H1 (cell line): ENCODE results near the gene ZPBP.

Experiments
- CEBPB ChIP-seq: IDR thresholded peaks from 2 replicates; pipeline ENCODE4 v1.6.1; 2012; ENCODE audit warnings: low read depth, low read length
- CTCF ChIP-seq, 3 experiments: IDR thresholded peaks; 1 replicate in 2 of 3; 2 replicates in 1 of 3; pipeline versions ENCODE4 v1.5.1 to v1.6.1; 2011; ENCODE audit warnings: low read length in 3 of 3, mild to moderate bottlenecking in 3 of 3, inconsistent platforms in 2 of 3, low read depth in 1 of 3, moderate library complexity in 1 of 3; ENCODE audit not compliant: insufficient read depth in 1 of 3; ENCODE audit errors: control extremely low read depth in 1 of 3
- EP300 ChIP-seq, 2 experiments: IDR thresholded peaks; 1 replicate in 1 of 2; 2 replicates in 1 of 2; pipeline ENCODE4 v1.6.1; 2011 to 2012; ENCODE audit warnings: low read depth in 2 of 2, low read length in 2 of 2, mild to moderate bottlenecking in 2 of 2, borderline replicate concordance in 1 of 2, inconsistent platforms in 1 of 2, moderate library complexity in 1 of 2
- EZH2 ChIP-seq: fragments of 200-600 bp; sonication (generic); IDR thresholded peaks from 2 replicates; pipeline ENCODE4 v1.7.1; 2012; ENCODE audit warnings: low read depth, mild to moderate bottlenecking, moderate library complexity, low read length, inconsistent platforms; ENCODE audit not compliant: severe bottlenecking
- POLR2A ChIP-seq, 2 experiments: IDR thresholded peaks; 1 replicate in 1 of 2; 2 replicates in 1 of 2; pipeline ENCODE4 v1.6.1; 2011; ENCODE audit warnings: low read depth in 2 of 2, low read length in 2 of 2, mild to moderate bottlenecking in 2 of 2; ENCODE audit errors: control extremely low read depth in 1 of 2
- RBBP5 ChIP-seq: IDR thresholded peaks from 2 replicates; pipeline ENCODE4 v1.7.1; 2012; ENCODE audit warnings: low read depth, mild to moderate bottlenecking, inconsistent platforms, low read length, moderate library complexity, borderline replicate concordance
- SIRT6 ChIP-seq: IDR thresholded peaks from one replicate; pipeline ENCODE4 v1.7.1; 2012; ENCODE audit warnings: low read length, inconsistent platforms
- TAF7 ChIP-seq: optimal IDR thresholded peaks from 2 replicates; pipeline ENCODE3; 2011; ENCODE audit warnings: low read depth, mild to moderate bottlenecking, inconsistent platforms, low read length, moderate library complexity, borderline replicate concordance

GRCh38 chr7:50141854-50142253 lies 48.8 kb upstream of the ZPBP start:
- TF ChIP-seq CEBPB (no peak), CTCF (IDR thresholded peaks at IDR 0.05; ENCODE audit: control extremely low read depth in 1 of 3, insufficient read depth in 1 of 3, low read depth in 1 of 3, low read length in 3 of 3) (no peak), SIRT6 (no peak), TAF7 (no peak), RBBP5 (no peak), POLR2A (IDR thresholded peaks at IDR 0.05; ENCODE audit: control extremely low read depth in 1 of 2, low read depth in 2 of 2, low read length in 2 of 2) (no peak), EP300 (IDR thresholded peaks at IDR 0.05; ENCODE audit: borderline replicate concordance in 1 of 2, low read depth in 2 of 2, low read length in 2 of 2) (no peak), EZH2 (no peak)
